Keratinocyte (primary cell): ENCODE data around the gene TTLL5. TPM values are rescaled to one million over a fixed set of nuclear protein-coding genes. Genes with fewer than 3 reads are reported as not detected.

Source experiments
- DNase-seq: peaks from one replicate; pipeline ENCODE4 v3.0.0-alpha.2; 2011; ENCODE audit warnings: low read depth, missing footprints, low spot score
- FAIRE-seq: peaks from 2 replicates; lab custom pipeline; 2011; peaks lifted over from hg19 to GRCh38; lab: Jason Lieb, UNC
- H2AFZ ChIP-seq: 2 replicates; pipeline ENCODE4 v1.6.0; 2012; ENCODE audit warnings: low read length, control low read depth, inconsistent platforms; ENCODE audit not compliant: control insufficient read depth
- H3K27ac ChIP-seq: 2 replicates; pipeline ENCODE4 v1.5.1; 2011; ENCODE audit warnings: low read length; ENCODE audit not compliant: control insufficient read depth, insufficient read depth
- H3K27me3 ChIP-seq: 3 replicates; pipeline ENCODE4 v1.6.0; 2011; ENCODE audit warnings: low read length; ENCODE audit not compliant: control insufficient read depth, insufficient read depth; ENCODE audit errors: extremely low read depth
- H3K36me3 ChIP-seq, 2 experiments: 2 replicates in 1 of 2; 3 replicates in 1 of 2; pipeline ENCODE4 v1.5.1; 2011; ENCODE audit warnings: low read length in 2 of 2, mild to moderate bottlenecking in 1 of 2; ENCODE audit not compliant: control insufficient read depth in 2 of 2, insufficient read depth in 2 of 2; ENCODE audit errors: extremely low read depth in 1 of 2
- H3K4me1 ChIP-seq: 3 replicates; pipeline ENCODE4 v1.5.1; 2011; ENCODE audit warnings: low read length; ENCODE audit not compliant: control insufficient read depth, insufficient read depth; ENCODE audit errors: extremely low read depth
- H3K4me2 ChIP-seq: 3 replicates; pipeline ENCODE4 v1.6.0; 2011; ENCODE audit warnings: low read depth, low read length; ENCODE audit not compliant: control insufficient read depth, insufficient read depth; ENCODE audit errors: extremely low read depth
- H3K4me3 ChIP-seq, 3 experiments: fragments of 200-600 bp in 1 of 3; sonication (generic) in 1 of 3; 2 replicates in 2 of 3; 3 replicates in 1 of 3; pipeline ENCODE4 v1.5.1; 2011 to 2016; ENCODE audit warnings: low read length in 3 of 3, mild to moderate bottlenecking in 3 of 3, control low read depth in 2 of 3, inconsistent platforms in 1 of 3, low read depth in 1 of 3, mixed read lengths in 1 of 3, mixed run types in 1 of 3, moderate library complexity in 1 of 3; ENCODE audit not compliant: control insufficient read depth in 2 of 3, insufficient read depth in 2 of 3; ENCODE audit errors: extremely low read depth in 1 of 3
- H3K79me2 ChIP-seq: 2 replicates; pipeline ENCODE4 v1.6.0; 2012; ENCODE audit warnings: low read length; ENCODE audit not compliant: control insufficient read depth, insufficient read depth
- H3K9ac ChIP-seq: 3 replicates; pipeline ENCODE4 v1.6.0; 2011; ENCODE audit warnings: low read length; ENCODE audit not compliant: control insufficient read depth, insufficient read depth; ENCODE audit errors: extremely low read depth
- H3K9me1 ChIP-seq: 3 replicates; pipeline ENCODE4 v1.6.0; 2011; ENCODE audit warnings: low read length; ENCODE audit not compliant: control insufficient read depth, insufficient read depth; ENCODE audit errors: extremely low read depth
- H3K9me3 ChIP-seq: 2 replicates; pipeline ENCODE4 v1.5.1; 2012; ENCODE audit warnings: low read depth, low read length; ENCODE audit not compliant: control insufficient read depth
- H4K20me1 ChIP-seq: 3 replicates; pipeline ENCODE4 v1.6.0; 2011; ENCODE audit warnings: low read length; ENCODE audit not compliant: control insufficient read depth, insufficient read depth; ENCODE audit errors: extremely low read depth
- EZH2 ChIP-seq: IDR thresholded peaks from one replicate; pipeline ENCODE4 v1.6.1; 2012; ENCODE audit warnings: inconsistent platforms, mild to moderate bottlenecking, low read length, moderate library complexity
- dilution Hi-C: fragments of 300-500 bp; cut with MboI; formaldehyde crosslinking; loops from one replicate; pipeline ENCODE4 v1.7.0; 2020; ENCODE audit warnings: low sequenced_read_pairs; ENCODE audit not compliant: extremely low pct_ligation_motif_present
- polyA plus RNA-seq, 5 experiments: library from polyadenylated mRNA; depleted of rRNA in 3 of 5; stranded (reverse) in 3 of 5; stranded (forward) in 1 of 5; unstranded in 1 of 5; fragments of >200 nt; gene quantifications; 1 replicate in 1 of 5; 2 replicates in 3 of 5; 3 replicates in 1 of 5; pipeline versions ENCODE4 v1.2.1 to v1.2.3, GENCODE V29; 2011 to 2012; ENCODE audit warnings: missing spikeins in 2 of 5, low read depth in 1 of 5, low replicate concordance in 1 of 5
- TF ChIP-seq, protein P1 (sequence below), 3 experiments: IDR thresholded peaks in 1 of 3; conservative IDR thresholded peaks in 1 of 3; optimal IDR thresholded peaks in 1 of 3; 2 replicates in 2 of 3; 3 replicates in 1 of 3; pipeline versions ENCODE3 to v1.5.1; 2011; ENCODE audit warnings: low read length in 3 of 3, mild to moderate bottlenecking in 3 of 3, moderate library complexity in 2 of 3, control low read depth in 1 of 3, inconsistent platforms in 1 of 3; ENCODE audit not compliant: insufficient read depth in 2 of 3; ENCODE audit errors: extremely low read depth in 1 of 3

The TTLL5 gene
- polyA plus RNA-seq, 1 donor (not counting 4 experiments of a cell fraction or from before 2014, with no cell fraction given): 20.7 TPM

DNA sequence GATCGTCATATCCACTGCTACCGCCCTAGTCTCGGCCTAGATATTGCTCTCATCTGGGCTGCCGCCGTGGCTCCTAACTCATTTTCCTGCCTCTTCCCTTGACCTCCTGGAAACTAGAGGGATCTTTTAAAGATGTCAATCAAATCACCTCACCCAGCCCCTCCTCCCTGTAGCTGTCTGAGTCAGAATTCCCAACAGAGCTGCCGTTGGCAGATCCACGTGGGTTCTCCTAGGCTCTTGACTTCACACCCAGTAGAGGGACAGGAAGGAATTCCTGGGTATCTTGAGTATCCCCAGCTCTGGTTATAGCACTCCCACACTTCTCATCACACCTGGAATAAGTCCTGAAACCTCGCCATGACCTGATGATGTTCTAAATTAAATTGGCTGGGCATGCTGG lies 308.8 kb downstream of the TTLL5 start:
- FAIRE-seq (no peak), DNase-seq (no peak)

DNA sequence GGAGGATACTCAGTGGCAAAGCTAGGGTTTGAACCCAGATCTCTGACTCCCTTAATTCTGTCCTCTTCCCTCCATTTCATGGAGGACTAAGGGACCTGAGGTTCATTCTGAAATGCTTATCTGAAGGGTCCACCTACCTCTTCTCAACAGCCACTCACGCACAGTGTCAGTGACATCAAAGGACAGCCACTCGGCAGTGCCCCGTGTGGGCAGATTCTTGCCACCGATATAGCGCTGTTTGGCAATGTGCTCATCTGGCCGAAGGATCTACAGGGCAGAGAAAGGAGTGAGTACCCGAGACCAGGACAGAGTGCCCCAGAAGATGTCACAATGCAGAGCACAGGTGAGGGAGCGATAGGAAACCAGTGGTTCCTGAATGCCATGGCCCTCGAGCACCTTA lies 309.9 kb downstream of the TTLL5 start:
- Histone ChIP-seq H2AFZ (no peak overlapping the region), H3K4me2 (no peak overlapping the region), H3K79me2 (no peaks in the 10 kb centered on the region), H3K27me3 (no peaks in the 10 kb centered on the region), H3K4me1 (no peaks in the 10 kb centered on the region), H3K36me3 (no peaks in the 10 kb centered on the region), H3K9ac (no peak overlapping the region), H3K4me3 (no peak overlapping the region), H4K20me1 (no peaks in the 10 kb centered on the region), H3K9me3 (no peaks in the 10 kb centered on the region), H3K27ac (no peak overlapping the region), H3K9me1 (peaks cover 2% of the 10 kb centered on the region)
- dilution Hi-C loops: no loop called here
- TF ChIP-seq, protein P1, sequence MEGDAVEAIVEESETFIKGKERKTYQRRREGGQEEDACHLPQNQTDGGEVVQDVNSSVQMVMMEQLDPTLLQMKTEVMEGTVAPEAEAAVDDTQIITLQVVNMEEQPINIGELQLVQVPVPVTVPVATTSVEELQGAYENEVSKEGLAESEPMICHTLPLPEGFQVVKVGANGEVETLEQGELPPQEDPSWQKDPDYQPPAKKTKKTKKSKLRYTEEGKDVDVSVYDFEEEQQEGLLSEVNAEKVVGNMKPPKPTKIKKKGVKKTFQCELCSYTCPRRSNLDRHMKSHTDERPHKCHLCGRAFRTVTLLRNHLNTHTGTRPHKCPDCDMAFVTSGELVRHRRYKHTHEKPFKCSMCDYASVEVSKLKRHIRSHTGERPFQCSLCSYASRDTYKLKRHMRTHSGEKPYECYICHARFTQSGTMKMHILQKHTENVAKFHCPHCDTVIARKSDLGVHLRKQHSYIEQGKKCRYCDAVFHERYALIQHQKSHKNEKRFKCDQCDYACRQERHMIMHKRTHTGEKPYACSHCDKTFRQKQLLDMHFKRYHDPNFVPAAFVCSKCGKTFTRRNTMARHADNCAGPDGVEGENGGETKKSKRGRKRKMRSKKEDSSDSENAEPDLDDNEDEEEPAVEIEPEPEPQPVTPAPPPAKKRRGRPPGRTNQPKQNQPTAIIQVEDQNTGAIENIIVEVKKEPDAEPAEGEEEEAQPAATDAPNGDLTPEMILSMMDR (optimal IDR thresholded peaks at IDR 0.05 in 1 of 3, IDR thresholded peaks at IDR 0.05 in 1 of 3, conservative IDR thresholded peaks at IDR 0.05 in 1 of 3; ENCODE audit: extremely low read depth in 1 of 3, insufficient read depth in 2 of 3, low read length in 3 of 3): no peak
- no peak for TF ChIP-seq EZH2
- FAIRE-seq (no peak), DNase-seq (no peak)

More for the DNA sequence above, 308.8 kb downstream of the TTLL5 start:
- Histone ChIP-seq H3K4me2 (no peak overlapping the region), H3K9ac (no peak overlapping the region), H3K4me1 (no peaks in the 10 kb centered on the region), H3K27ac (no peak overlapping the region), H3K36me3 (no peaks in the 10 kb centered on the region), H2AFZ (no peak overlapping the region), H3K27me3 (no peaks in the 10 kb centered on the region), H3K4me3 (no peak overlapping the region), H3K79me2 (no peaks in the 10 kb centered on the region), H3K9me3 (no peaks in the 10 kb centered on the region), H4K20me1 (no peaks in the 10 kb centered on the region), H3K9me1 (peaks cover 2% of the 10 kb centered on the region)
- dilution Hi-C loops: no loop called here
- TF ChIP-seq, protein P1 (optimal IDR thresholded peaks at IDR 0.05 in 1 of 3, IDR thresholded peaks at IDR 0.05 in 1 of 3, conservative IDR thresholded peaks at IDR 0.05 in 1 of 3; ENCODE audit: extremely low read depth in 1 of 3, insufficient read depth in 2 of 3, low read length in 3 of 3): no peak
- no peak for TF ChIP-seq EZH2
